Middle frontal gyrus (tissue), 1 donor: Measurements from ENCODE around the gene MIEF1.
A peak's percentile ranks its signal among the peaks of the same experiment; 100 is the strongest.

Experiments used
- DNase-seq: peaks from one replicate; pipeline ENCODE4 v3.0.0-alpha.2; 2015; ENCODE audit warnings: low spot score; ENCODE audit errors: extremely low spot score

Gene MIEF1

DNA sequence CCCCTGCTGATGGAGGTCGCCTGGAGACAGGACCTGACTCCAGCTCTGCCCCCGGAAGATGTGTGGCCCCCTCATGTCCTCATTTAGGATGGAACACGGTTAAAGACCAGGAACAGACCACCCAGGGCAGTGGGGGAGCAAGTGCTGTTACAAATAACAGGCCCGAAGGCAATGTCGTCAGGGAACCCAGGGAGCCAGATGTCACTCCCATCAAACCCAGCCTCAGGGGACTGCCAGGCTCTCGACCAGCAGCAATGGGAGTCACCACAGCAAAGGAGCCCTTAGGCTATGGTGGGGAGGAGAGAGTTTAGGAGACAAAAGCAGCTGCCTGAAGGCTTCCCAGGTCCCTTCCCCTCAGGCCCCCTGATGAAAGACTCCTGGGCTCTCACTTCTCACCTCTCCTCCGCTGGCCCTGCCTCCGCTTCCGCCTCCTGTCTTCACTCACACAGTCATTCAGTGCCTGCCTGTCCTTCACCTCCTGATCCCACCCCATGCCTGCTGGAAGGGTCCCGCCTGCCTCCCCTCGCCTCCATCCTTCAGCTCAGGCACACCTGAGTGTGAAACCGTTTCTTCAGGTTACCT is 26.1 kb downstream of the MIEF1 start:
- no peak for DNase-seq

GRCh38 chr22:39528681-39529486 is 26.8 kb downstream of the MIEF1 start:
- DNase-seq, result peak; percentile 73

DNA sequence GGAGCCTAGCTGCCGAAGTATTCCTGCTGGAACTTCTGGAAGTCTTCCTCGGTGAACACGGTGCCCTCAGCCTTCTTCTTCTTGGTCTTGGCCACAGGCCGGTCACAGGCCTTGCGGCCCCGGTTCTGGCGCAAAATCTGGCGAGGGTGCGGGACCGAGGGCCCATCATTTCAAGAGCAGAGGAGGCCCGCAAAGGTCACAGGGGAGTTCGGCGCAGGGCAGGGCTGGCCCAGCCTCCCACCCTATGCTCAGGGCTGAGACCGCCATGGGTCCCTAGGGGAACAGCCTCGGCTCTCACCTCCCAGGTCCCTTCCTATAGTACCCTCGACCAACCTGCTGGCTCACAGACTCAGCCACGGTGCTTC is 27.4 kb downstream of the MIEF1 start:
- no peak for DNase-seq

- DNase-seq, result no peak
Observed at GRCh38 chr22:39530116-39530515, 28.0 kb downstream of the MIEF1 start.

GRCh38 chr22:39530692-39531331 is 28.7 kb downstream of the MIEF1 start:
- no peak for DNase-seq

- DNase-seq, result peak; percentile 99
Observed at GRCh38 chr22:39532215-39533073, 30.4 kb downstream of the MIEF1 start, which contains the start of gene RPS19BP1. Gene RPS19BP1, minus strand, starts transcription at chr22:39532748. Its CDS starts 10 bp downstream, at chr22:39532738.

DNA sequence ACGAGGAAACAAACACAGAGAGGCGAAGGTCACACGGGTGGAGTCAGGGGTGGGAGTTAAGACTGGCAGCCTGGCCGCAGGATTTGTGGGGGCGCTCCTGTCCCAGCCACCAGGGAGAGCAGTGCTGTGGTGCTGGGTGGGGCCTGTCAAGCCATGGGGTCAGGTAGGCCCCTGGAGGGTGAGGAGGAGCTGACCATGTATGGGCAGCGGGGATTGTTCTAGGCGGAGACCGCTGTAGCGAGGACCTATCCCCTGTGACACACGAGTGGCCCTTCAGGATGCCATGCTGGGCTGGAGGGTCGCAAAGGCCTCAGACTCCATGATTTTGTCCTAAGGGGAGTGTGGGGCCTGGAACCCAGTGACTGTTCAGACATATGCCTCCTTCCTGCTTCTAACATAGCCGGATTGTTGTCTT is 32.0 kb downstream of the MIEF1 start:
- no peak for DNase-seq

GRCh38 chr22:39534591-39535356 is 32.7 kb downstream of the MIEF1 start:
- DNase-seq, result no peak

DNA sequence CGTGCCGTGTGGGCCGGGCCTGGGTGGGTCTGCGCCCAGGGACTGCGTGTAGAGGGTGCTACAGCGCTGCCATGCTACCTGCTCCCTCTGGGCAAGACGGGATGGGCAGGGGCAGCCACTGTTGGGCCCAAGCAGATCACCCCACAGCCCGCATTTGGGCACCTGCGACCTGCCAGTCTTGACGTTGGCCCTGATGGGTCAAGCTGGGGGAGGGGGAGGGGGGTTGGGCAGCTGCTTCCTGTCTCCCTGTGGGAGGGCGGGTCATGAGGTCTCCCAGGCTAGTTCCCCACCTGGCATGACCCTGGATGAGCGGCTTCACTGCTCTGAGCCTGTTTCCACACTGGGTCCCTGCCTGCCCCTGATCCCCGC is 33.3 kb downstream of the MIEF1 start:
- DNase-seq, result no peak

DNA sequence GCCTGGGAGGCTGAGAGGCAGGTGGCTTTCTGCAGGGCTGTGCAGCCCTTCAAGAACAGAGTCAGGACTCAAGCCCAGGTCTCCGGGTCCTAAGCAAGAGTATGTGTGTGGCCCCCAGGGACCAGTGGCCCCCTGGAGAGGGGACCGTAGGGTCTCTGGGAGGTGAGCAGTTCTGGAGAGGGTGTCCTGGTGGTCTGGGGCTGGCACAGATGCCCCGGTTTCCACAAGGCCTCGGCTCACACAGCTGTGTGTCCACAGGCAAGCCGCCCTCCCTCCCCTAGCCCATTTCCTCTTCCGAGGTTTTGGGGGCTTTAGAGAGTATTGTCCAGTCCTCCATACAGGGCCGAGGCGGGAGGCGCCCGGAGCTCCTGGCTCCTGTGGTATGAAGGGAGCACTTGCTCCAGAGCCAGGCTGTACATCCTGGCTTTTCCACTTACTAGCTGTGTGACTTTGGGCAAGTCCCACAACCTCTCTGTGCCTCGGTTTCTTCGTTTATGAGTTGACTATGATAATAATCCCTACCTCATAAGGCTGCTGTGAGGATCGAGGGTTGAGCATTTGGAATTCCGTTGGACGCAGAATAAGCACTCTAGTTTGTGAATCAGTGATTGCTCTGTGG is 33.9 kb downstream of the MIEF1 start:
- DNase-seq, result no peak

- DNase-seq, result no peak
Observed at GRCh38 chr22:39536711-39537110, 34.6 kb downstream of the MIEF1 start.

DNA sequence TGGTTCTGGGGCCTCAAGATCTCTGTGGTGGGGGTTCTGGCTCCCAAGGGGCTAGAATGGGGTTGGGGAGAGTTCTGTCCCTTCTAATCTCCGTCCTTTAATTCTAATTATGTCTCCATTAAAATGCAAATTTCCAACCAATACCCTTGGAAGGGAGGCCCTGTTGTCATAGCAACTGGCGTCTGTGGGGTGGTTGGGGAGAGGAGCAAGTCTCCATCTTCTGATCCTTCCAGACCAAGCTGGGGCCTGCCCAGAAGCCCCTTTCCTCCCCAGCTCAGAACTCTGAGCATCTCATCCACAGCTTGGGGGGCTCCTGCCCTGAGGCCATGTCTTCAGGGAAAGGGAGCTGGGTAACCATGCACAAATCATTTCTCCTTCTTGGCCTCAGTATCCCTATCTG is 35.9 kb downstream of the MIEF1 start:
- no peak for DNase-seq

DNA sequence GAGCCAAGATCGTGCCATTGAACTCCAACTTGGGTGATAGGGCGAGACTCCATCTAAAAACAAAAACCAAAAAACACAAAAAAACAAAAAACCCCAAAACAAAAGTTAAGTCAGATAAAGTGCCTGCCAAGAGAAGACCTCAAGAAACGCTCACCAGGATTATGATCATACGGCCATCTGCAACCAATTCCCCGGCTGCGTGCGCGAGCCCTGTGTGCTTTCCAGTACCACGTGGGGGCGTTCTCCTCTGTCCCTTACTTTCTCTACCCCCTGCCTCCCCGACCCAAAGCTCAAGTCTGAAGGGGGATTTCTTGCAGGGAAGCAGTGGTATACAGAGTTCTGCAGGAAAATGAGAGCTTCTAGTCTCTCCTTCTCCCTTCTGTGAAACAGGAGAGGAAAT is 41.0 kb downstream of the MIEF1 start:
- DNase-seq, result no peak

DNA sequence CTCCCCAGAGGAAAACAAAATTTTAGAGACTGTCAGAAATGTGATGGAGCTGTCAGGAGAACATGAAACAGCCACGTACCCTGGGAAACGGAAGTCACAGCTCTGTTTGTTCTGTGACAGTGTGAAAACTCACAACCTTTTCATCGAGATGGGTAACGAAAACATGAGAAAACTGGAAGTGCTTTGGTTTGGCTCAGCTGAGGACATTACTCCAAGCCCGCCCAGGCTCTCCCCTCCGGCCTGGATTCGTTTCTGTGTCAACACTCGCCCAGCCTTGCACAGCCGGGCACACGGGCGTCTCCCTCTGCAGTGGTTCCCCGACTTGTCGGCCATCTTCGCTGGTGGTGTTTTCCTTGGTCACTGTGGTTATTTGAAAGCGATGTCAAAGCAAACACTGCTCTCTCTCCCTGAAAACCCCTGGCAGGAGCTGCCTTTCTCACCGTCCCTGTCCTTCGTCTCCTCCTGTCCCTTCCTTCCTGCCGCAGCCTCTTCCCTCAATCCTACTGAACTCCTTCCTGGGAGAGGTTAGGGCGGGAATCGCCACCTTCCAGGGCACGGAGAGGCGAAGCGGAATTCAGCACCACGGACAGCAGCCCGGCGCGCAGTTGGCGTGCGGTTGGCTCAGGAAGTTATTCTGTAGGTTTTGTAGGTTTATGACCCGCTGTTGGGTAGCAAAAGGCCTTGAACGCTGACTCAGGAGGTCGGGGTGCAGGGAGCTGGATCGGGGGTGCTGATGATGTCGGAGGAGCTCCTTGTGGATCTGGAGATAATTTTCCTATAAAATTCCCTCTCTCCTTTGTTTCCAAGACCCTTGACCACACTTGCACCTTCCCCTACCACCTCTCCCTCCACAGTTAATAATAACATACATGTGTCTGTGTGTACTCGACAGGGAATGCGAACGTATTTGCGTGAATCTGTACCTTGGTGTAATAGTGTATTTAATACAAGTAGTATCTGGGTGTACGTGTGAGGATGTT is 43.6 kb downstream of the MIEF1 start:
- DNase-seq, result no peak

DNA sequence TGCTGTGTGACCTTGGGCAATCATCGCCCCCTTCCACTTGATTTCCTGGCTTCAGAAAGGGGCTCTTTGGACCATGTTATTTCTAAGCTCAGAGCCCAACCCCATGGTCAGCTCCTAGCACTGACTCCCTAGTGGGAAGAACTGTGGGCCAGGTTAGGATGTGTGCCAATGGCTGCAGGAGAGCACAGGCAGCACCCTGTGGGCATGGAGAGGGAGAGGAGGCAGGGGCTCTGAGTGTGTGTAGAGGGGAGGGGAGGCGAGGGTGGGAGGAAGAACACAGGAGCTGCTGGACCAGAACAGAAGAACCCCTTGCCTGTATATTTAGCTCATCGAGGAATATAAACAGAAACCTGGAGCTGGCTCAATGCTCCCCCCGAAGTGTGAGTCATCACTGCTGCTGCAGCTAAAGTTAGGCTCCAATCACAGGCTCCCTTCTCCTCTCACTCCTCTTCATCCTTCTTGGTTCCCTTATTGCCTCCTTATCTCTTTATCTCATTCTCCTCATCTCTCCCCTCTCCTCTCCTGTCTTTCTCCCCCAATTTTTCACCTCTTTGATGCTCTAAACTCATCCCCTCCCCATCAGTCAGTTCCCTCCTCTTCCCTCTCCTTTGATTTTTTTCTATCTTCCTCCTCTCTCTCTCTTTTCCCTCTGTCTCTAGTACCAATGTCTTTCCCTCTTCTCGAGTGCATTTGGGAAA is 44.9 kb downstream of the MIEF1 start:
- peak; percentile 62 for DNase-seq

- DNase-seq, result no peak
Observed at GRCh38 chr22:39547587-39547947, 45.5 kb downstream of the MIEF1 start.

- DNase-seq, result no peak
Observed at GRCh38 chr22:39553429-39553828, 51.3 kb downstream of the MIEF1 start.

DNA sequence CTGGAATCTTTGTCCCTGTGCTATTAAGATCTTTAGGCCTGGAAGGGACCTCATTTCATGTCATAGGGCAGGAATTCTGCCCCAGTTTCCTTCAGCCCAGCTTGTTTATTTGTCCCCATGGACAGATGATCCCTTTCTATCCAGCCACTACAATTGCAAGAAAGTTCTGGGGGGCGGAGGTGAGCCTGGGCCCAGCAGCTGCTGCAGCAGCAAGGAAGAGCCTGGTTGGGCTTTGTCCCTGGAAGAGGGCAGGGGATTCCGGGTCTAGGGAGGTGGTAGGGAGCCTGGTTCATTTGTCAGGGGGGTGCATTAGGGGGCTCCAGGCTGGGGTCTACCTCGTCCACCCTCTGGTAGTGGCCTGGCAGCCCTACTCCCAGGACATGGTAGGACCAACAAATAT is 52.1 kb downstream of the MIEF1 start:
- DNase-seq, result no peak
